NCI-H146 treated with DMSO at 0.1 percent for 48 hours (cell line): ENCODE data around the gene MRPL16.
A peak's percentile ranks its signal among the peaks of the same experiment; 100 is the strongest.
"Not testable (repeated sequence)": the region's sequence is repeated elsewhere in the genome, so short reads cannot be mapped to it uniquely, and the experiment has no call there.

Experiments used
- DNase-seq: peaks from one replicate; lab custom pipeline; 2025; ENCODE audit not compliant: unreplicated experiment; lab: John Stamatoyannopoulos, UW

Gene MRPL16

DNA sequence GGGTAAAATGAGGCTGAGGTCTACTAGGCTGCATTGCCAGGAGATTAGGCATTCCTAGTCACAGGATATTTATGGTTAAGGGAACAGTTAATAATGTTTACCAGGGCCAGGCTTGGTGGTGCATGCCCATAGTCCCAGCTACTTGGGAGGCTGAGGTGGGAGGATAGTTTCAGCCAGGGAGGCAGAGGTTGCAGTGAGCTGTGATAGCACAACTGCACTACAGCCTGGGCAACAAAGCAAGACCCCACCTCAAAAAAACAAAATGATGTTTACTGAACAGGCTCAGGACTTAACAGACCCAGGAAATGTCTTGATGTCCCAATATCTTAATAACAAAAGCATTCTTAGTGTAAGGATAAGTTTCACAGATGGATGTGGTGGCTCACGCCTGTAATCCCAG, 2.8 kb upstream of the MRPL16 start:
- no peak for DNase-seq

- no peak for DNase-seq
Measured at GRCh38 chr11:59812220-59812619, 1.6 kb upstream of the MRPL16 start.

GRCh38 chr11:59810911-59811259, 307 bp upstream of the MRPL16 start:
- DNase-seq, result no peak

GRCh38 chr11:59807047-59807610, 3.4 kb downstream of the MRPL16 start:
- DNase-seq, result no peak

DNA sequence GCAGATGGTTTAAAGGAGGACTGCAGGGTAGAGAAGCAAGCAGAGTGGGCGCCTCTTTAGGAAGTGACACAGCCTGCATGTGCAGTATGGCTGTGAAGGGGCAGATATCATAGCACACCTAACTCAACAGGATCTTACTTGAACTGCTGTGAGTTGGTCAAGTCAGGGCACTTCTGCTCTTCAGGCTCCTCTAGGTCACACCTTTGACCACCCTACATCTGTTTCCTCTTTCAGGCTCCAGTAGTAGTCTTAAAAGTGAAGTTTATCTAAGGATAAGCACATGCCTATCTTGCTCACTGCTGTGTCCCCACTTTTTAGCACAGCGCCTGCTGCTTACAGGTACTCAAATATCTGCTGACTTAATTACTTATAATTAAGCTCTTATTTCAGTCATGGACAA, 6.5 kb downstream of the MRPL16 start:
- no peak for DNase-seq

DNA sequence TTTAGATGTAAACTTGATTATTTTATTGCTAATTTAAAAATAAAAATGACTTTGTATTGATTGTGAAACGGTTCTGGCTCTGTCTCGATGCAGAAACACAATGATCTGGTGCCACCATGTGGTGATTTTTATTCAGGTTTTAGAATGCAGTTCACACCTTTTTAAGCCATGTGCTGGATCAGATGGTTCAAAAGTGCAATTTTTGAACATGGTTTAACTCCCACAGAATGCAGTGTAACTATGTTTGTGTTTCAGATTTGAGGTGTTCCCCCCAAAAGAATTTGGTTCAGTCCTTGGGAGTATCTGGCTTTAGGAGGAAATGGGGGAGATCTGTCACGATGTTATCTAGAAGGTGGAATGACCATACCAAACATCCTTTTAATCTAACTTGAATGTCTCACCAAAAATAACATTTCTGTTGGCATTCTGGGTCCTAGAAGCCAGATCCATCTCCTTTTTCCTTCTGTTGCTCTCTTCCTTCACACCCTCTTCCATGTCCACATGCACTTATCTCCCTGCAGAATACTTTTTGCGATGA, 7.9 kb downstream of the MRPL16 start:
- DNase-seq, result peak; percentile 34

DNA sequence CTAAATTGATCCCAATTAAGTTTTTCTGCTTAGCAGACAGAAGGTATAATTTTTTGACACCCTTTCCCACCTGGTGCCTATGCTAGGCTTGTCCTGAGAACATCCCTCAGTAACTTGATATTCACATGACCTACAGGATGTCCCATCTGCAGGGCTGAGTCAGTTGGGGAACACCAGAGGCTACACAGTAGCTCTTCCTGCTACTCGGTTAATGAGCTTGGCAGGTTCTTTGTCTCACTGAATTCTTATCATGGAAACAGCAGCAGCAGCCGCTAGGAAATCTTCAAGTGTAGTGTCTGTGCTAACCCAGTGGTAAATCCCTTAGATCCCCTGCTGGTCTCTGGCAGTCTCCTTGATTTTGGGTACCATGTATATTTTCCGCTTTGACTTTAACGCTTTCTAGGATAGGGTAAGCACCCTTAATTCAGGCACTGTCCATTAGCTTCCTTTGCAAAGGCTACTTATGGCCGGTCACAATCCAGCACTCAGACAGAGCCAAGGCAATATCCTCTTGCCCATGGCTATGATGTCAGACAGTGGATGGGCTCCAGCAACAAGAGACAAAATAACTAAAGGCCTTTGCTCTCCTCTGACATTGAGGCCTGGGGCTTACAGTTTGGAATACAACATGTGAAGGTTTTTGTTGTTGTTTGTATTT, 8.5 kb downstream of the MRPL16 start:
- no peak for DNase-seq

- DNase-seq, result no peak
Measured at GRCh38 chr11:59801160-59801706, 9.3 kb downstream of the MRPL16 start.

DNA sequence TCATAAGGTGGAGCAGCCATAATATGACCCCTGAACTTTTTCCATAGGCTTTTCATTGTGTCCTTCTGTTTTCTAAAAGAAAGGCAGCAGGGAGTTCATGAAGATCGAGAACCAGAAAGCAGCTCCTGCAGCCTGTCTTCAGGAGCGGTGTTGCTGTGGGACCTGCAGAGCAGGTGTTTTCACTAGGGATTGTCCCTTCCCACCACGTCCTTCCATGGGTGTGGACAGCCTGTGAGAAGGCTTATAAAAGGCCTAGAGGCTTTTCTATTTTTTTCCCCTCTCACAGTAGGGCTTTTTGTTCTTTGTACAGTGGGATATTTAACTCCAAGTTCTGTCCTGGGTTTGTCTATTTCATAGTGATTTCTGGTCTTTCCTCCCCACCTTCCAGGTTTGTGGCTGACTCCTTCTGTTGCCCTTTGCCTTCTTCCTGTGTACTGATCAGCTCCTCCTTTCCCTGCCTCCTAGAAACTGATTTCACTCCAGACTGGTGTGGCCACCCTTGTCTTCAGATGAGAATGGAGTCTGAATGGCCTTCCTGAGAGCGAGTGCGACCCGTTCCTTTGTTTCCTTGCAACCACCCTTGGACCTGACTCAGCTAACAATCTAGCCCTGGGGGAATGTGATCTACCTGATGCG, 10.1 kb downstream of the MRPL16 start:
- DNase-seq, result no peak

DNA sequence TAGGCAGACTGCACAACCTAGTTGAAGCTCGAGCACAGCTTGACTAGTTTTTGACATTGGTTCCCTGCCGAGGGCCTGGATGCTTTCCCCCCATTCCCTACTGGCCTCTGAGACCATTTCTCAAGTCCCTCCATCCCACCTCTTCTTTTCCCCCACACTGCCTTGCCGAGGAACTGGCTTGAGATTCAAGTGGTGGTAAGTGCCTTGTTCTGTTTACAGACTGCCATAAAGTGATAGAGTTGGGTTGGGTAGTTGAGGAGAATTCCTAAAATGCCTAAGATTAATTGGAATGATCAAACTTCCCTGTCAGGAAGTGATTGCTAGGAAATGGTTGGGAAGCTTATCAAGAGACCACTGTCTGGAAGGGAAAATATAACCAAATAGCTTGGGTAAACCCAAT, 16.2 kb downstream of the MRPL16 start:
- DNase-seq, result no peak

DNA sequence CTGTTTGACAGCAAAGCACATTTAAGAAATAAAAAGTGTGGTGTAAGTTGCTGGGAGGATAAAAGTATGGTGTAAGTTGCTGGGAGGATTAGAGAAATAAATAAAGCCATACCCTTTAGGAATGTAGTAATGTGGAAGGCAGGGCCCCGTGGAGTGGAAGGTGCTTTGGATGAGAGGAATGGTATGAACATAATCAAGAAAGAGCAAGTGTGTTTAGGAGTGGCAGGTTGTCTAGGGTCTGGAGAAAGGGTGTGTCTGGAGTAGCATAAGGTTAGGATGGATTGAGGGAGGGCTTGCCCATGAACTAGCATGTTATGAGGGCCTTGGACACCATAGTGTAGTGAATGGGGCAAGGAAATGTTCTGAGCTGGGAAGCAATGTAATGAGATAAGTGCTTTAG, 18.1 kb downstream of the MRPL16 start:
- DNase-seq, result no peak

GRCh38 chr11:59791639-59792038, 18.9 kb downstream of the MRPL16 start:
- no peak for DNase-seq

DNA sequence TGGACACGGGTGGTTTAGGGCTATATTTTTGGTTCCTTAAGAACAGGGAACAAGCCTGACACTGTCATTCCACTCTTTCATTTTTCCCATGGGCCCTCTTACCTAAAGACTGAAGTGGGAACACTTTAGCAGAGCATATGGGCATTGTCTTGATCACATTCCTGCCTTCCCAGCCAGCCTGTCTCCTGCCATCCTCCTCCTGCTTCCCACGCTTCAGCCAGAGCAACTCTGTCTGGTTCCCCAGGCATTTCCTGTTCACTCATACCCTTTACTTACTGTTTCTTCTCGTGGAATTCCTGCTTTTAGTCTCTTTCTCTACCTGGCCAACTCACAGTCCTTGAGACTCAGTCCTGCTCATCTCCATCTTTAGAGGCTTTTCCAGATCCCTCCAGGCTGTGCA, 22.8 kb downstream of the MRPL16 start:
- no peak for DNase-seq

DNA sequence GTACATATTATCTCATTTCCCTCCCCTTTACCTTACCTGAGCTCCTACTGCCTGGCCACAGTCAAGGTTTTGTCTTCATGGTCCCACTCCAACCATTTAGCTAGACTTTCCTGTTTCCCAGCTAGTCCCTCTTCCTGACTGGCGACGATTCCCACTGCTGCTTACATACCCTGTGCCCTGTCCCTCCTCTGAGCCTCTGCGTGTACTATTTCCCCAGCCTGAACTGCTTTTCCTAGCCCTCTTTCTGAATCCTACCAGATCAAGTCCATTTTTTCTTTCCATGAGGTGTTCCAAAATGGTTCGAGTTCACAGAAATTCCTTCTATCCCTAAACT, 23.4 kb downstream of the MRPL16 start:
- no peak for DNase-seq

DNA sequence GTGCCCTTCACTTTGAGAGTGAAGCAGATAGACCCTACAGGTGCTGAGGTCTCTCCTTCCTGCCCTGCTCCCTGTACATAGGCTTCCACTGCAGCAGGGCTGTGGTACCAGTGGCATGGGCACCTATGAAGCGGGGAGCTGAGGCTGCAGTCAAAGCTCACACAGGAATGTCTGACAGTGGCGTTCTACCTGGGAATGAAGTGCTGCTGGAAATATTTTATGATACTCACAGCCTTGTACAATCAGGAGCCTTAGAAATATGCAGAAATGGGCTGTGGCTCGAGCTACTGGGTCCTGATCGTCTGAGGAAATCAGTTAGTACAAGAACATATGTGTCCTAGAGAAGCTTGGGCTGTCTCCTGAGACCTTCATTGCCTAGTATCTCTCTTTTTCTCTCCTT, 24.8 kb downstream of the MRPL16 start:
- no peak for DNase-seq

DNA sequence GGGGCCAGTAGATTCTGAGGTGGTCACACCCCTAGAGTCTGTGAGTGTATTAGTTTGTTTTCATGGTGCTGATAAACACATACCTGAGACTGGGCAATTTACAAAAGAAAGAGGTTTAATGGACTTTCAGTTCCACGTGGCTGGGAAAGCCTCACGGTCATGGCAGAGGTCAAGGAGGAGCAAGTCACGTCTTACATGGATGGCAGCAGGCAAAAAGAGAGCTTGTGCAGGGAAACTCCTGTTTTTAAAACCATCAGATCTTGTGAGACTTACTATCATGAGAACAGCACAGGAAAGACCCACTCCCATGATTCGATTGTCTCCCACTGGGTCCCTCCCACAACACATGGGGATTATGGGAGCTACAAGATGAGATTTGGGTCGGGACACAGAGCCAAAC, 26.1 kb downstream of the MRPL16 start:
- DNase-seq, result not testable (repeated sequence)

DNA sequence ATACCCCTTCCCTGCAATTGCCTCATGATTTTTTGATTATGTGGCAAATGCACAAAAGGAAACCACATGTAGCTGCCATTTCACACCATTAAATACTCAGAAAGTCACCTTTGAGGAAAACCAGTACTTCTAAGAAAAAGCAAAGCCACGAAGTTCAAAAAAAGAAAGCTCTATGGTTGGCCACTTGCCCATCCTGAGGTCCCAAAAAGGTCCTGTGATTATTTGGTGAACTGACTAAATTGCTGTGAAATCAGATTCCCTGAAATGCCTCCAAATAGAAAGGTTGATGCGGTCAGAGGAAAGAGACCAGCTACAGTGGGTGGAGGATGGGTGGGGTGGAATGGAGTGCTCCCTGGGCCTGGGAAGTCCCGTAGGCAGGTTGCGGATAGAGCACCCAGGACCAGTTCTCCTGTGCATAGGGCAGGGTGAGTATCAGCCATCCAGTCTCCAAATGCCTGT, 26.9 kb downstream of the MRPL16 start:
- DNase-seq, result no peak

DNA sequence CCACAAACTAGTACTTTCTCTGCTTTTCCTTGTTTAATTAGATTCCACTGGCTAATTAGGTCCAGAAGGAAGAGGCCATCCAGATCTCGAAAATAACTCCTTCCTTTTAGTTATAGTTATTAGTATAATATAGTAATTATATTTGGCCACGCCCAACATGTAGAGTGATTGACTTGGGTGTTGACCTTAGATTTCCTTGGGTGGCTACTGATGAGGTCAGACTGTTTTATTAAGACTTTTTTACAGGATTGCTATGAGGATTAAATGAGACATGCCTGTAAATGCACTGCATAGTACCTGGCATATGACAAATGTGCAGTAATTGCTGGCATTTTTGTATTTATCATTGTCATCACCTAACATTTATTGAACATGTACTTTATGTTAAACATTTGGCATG, 28.5 kb downstream of the MRPL16 start:
- DNase-seq, result no peak

- DNase-seq, result no peak
Measured at GRCh38 chr11:59779487-59779886, 31.1 kb downstream of the MRPL16 start.

GRCh38 chr11:59778122-59778521, 32.5 kb downstream of the MRPL16 start:
- no peak for DNase-seq

- DNase-seq, result no peak
Measured at GRCh38 chr11:59777104-59777503, 33.5 kb downstream of the MRPL16 start.
